HK-2 (cell line): ENCODE measurements around the gene RGS3.

Experiments
- DNase-seq: peaks from one replicate; pipeline ENCODE4 v3.0.0-alpha.2; 2018; ENCODE audit not compliant: unreplicated experiment

The RGS3 gene

DNA sequence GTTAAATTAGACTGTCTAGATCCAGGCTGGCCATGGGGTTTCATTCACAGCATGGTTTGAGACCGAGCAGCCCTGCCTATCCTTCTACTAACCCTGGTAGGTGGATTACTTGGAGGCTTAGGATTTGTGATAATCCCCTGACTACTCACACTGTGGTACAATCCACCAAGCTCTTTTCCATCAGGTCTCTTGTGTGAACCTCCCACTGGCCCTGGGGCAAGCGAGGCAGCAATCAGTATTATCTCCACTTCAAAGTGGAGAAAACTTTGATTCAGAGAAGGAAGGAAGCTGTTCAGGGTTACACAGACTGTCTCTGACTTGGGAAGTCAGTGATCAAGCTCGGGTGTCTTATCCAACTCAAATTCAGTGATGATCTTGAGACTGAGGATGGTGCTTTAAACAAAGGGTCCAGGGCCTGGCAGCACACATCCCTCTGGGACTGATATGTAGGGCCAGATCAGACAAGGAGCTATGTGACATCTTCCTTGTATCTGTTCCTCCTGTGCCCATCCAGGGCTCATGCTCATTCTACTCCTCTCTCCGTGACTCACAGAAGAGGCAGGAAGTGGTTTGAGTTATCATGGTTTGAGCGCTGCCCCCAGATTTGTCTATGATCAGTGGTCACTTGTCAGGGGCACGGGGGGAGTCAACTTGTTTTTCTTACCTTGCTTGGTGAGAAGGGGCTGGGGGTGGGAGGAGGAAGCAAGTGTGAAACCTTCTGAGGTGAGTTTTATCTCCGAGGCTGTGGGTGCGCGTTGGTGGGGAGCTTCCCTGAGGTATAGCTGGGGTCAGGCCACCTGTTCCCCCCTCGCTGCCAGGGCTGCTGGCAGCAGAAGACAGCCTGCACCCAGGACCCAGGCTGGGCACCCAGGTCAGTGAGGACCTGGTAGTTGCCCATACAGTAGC, 48.6 kb downstream of the RGS3 start:
- DNase-seq = peak; percentile 53

DNA sequence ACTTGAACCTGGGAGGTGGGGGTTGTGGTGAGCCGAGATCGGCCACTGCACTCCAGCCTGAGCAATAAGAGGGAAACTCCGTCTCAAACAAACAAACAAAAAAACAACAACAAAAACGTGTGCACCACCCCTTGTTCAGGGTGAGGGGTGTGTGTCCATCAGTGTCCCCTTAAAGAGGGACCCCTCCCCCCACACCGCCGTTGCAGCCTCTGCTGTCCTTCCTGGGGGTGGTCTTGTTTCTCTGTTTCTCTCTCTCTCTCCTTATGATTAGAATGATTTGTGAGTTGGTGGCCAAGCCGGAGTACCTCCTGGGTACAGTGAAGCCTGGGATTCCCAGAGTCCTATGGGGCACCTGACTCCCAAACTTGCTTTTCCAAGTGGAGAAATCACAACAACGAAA, 49.6 kb downstream of the RGS3 start:
- DNase-seq = no peak

DNA sequence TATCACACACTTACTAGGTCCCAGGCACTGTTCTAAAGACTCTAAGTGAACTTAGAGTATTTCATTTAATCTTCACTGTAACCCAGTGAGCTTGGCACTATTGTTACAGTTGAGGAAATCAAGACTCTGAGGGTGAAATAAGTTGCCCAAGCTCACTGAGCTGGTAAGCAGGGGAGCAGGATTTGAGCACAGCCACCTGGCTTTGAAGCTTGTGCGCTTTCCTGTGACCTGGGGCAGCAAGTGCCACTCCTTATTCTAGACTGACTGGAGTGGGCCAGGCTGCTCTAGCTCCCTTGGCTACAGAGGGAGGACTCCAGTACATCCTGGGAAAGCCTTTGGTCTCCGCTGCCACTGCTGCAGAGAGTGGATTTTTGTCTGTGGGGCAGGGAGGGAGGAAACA, 50.0 kb downstream of the RGS3 start:
- DNase-seq = no peak

DNA sequence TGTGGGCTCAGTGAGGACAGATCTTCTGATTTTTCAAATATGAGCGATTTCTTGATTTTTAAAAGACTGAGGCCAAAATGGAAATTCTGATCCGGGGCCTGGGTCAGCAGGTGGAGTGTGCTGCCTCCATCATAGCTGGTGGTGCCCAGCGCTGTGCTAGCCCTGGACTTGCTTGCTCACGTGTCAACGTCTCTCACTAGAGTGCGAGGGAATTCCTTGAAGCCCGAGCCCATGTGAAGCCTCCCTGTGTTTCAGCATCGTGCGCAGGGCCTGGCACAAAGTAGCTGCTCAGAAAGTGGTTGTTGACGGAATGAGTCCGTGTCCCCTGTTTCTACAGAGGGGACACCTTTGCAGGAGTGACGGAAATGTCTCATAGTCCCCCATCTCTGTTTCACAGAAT, 50.5 kb downstream of the RGS3 start:
- no peak for DNase-seq

- DNase-seq = no peak
Measured at GRCh38 chr9:113514748-113515147, 51.2 kb downstream of the RGS3 start.

GRCh38 chr9:113515862-113516261, 52.3 kb downstream of the RGS3 start:
- DNase-seq = no peak

DNA sequence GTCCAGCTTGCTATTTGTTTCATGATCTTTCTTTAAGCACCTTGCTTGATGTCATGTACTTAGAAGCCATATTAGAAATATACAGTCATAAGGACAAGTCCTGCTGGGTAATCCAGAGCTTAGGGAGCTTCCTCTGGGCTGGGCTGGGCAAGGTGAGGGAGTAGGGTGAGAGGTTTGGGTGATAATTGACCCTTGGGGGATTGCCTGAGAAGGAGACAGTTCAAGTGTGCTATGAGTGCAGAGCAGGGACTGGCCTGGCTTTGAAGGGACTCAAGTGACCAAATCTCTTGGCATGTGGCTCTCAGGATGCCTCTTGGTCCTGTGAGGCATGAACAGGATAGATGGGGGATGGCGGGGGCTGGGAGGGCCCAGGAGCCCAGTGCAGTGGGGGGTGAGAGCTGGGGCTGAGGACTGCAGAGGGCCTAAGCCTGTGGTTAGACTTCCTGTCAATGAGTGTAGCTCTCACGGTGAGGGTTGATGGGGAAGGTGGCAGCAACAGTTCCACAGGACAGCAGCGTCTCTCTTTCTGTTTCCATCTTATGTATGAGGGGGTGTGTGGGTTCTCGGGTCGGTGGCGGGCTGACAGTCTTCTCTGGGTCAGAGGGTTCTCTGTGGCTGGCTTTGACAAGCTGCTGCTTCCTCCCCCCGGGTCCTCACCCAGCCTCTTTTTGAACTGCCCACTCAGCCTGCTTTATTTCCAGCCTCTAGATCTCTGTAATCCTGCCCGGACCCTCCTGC, 53.5 kb downstream of the RGS3 start:
- peak; percentile 91 for DNase-seq

DNA sequence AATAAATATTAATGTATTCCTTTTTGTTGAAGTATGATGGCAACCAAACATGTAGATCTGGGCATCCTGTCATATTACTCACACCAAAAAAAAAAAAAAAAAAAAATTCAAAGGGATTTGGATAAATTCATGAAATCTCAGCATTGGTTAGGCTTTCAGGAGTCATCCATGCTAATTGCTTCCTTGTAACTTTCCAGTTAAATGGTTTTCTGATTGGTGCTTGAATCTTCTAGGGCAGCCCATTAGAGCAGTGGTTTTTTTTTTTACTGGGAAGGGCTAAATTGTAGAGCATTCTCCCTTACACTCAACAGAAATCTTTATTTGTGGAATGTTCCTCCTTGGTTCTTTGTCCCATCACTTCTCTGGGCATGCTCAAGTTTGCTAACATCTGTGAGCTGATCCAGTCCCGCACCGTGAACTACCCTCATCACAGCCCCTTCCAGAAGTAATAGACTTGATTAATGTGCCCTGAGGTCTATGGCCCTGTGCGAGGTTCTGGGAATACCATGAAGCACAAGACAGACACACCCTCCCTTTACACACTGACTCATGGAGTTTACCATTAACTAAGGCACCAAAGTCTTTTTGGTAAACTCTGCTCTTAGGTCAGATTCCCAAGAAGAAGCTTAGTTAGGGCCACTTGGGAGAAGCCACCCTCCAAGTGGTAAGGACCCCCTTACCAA, 56.0 kb downstream of the RGS3 start:
- peak; percentile 65 for DNase-seq

GRCh38 chr9:113520109-113520642, 56.6 kb downstream of the RGS3 start:
- DNase-seq = peak; percentile 80

GRCh38 chr9:113521693-113522255, 58.2 kb downstream of the RGS3 start:
- DNase-seq = no peak

GRCh38 chr9:113522419-113522818, 58.9 kb downstream of the RGS3 start:
- no peak for DNase-seq

DNA sequence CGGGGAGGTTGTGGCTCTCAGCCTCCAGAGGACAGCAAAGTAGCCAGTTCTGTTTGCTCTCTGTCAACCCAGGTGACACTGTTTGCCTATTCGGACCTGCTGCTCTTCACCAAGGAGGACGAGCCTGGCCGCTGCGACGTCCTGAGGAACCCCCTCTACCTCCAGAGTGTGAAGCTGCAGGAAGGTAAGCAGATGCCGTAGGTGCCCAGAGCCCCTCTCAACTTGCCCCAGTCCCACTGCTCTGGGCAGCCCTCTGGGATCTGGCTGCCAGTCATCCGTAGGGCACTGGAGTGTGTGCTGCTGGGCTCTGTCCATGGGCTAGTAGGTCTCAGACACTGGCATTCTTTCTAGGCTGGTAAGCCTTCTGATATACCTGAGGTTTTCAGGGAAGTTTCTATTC, 59.3 kb downstream of the RGS3 start:
- DNase-seq = no peak

GRCh38 chr9:113523421-113524141, 60.1 kb downstream of the RGS3 start:
- no peak for DNase-seq

- DNase-seq = no peak
Measured at GRCh38 chr9:113524468-113524867, 60.9 kb downstream of the RGS3 start.

GRCh38 chr9:113525205-113525604, 61.7 kb downstream of the RGS3 start:
- DNase-seq = no peak

DNA sequence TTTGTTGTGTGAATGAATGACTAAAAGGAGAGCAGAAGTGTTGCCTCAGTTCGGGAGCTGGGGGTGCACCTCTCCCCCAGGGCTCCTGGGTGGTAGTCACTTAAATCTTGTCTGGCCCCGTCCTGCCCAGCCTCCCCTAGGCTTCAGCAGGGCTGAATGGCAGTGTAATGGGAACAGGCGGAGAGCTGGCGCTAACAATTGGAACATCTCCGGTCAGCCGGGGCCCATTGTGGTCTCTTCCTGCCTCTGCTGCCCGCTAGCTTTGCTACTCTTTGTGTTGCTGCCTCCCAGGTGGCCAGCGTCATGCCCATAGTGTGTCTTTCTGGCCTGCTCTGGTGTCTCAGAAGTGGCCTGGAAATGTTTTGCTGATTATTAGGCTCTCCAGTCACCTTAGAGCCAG, 62.3 kb downstream of the RGS3 start:
- DNase-seq = no peak

DNA sequence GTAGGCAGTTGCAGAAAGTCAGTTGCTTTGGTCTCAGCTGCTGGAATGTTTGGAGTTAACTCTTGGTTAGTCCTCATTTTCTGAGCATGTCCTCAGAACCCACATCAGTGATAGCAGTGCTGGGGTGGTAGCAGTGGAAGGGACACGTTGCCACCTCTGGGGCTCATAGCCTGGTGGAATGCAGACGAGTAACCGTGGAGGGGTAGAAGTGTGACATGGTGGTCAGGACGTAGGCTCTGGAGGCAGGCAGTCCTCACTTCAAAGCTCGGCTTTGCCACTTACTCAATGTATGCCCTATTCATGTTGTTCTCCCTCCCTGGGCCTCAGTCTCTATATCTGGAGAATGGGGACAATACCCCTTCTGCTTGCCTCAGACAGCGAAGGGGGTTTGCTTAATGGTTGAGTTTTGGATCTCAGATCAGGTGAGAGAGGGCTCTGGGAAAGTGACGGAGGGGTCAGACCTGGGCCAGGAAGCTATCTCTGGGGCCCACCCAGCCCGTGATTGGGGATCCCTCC, 62.8 kb downstream of the RGS3 start:
- DNase-seq = no peak

DNA sequence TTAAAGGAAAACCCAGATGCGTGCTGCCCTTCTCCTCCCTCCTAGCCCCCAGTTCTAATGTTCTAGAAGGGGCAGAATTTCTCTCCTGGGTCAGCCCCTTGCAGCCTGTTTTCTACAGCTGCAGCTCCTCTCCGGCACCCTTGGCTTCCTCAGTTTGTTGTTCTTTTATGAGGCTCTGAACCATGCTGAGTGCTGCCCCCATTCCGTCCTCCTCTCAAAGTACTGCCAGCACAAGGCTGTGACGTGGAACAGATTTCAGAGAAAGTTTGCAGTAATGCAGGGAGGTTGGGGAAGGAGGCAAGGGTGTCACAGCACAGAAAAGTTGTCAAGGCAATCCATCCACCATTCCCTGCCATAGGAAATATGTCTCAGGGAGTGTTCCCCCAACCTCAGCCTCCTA, 63.3 kb downstream of the RGS3 start:
- no peak for DNase-seq

DNA sequence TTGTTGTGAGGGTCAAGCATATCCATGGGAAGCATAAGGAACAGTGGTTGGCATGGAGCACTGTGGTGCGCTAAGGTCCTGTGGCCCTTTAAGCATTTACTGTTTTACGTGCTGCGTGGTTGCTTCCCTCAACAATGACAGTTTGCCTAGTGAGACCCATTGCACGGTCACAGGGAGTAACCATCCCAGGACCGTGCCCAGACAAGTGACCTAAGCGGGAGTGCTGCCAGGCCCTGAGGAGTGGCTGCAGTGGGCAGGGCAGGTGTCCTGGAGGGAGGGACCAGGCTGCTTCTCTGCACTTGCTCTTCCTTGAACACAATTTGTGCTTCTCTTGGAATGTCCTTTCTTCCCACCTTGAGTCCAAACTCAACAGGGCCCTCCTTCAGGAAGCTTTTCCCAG, 64.6 kb downstream of the RGS3 start:
- DNase-seq = no peak

- no peak for DNase-seq
Measured at GRCh38 chr9:113528811-113529210, 65.3 kb downstream of the RGS3 start.
